Suprapubic skin (tissue), 4 donors: ENCODE measurements around the gene TARBP1.

ENCODE experiments used
- CTCF ChIP-seq, 2 donors: fragments of 200-600 bp in 1 of 2; fragments of 450-650 bp in 1 of 2; sonication (generic) in 1 of 2; IDR thresholded peaks; one replicate each; pipeline ENCODE4 v1.5.1; 2016 to 2019; ENCODE audit warnings: antibody characterized with exemption in 2 of 2, mild to moderate bottlenecking in 1 of 2, moderate library complexity in 1 of 2
- POLR2A ChIP-seq, 2 donors: fragments of 450-650 bp; IDR thresholded peaks; one replicate each; pipeline ENCODE4 v1.6.1; 2017; ENCODE audit warnings: antibody characterized with exemption in 2 of 2, mild to moderate bottlenecking in 2 of 2, moderate library complexity in 2 of 2
- POLR2AphosphoS5 ChIP-seq, 3 donors: sonication (generic); formaldehyde crosslinking; IDR thresholded peaks; one replicate each; pipeline ENCODE4 v1.6.1; 2017; ENCODE audit warnings: antibody characterized with exemption in 3 of 3

GRCh38 chr1:234402939-234403338, 76.0 kb downstream of the TARBP1 start:
- TF ChIP-seq CTCF (IDR thresholded peaks at IDR 0.05) (no peak), POLR2A (IDR thresholded peaks at IDR 0.05) (no peak), POLR2AphosphoS5 (IDR thresholded peaks at IDR 0.05) (no peak)
